CD4-positive, alpha-beta T cell treated with Interleukin-17A for 1 hour (primary cell): ENCODE results near the gene MPC1.
"Not testable (repeated sequence)": the region's sequence is repeated elsewhere in the genome, so short reads cannot be mapped to it uniquely, and the experiment has no call there.

Experiments used
- DNase-seq: peaks from one replicate; pipeline ENCODE4 v3.0.0-alpha.2; 2020

MPC1 gene

DNA sequence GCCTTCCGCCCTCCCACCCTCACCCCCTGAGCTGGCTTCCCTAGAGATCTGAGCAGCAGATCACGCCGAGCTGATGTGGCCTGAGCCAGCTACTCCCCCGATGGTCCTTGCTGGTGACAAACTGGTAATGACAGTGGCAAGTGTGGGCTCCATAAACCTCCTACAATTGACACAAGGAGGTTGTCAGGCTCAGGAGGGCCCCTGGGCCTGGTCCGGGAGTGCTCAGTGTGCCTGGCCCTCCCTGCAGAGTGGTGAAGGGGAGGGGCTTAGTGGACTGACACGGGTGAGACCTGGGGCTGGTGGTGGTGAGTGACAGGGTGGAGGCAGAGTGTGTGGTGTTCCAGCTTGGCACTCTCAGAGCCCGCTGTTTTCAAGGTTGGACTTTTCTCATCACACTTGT is 22.6 kb upstream of the MPC1 start:
- no peak for DNase-seq

DNA sequence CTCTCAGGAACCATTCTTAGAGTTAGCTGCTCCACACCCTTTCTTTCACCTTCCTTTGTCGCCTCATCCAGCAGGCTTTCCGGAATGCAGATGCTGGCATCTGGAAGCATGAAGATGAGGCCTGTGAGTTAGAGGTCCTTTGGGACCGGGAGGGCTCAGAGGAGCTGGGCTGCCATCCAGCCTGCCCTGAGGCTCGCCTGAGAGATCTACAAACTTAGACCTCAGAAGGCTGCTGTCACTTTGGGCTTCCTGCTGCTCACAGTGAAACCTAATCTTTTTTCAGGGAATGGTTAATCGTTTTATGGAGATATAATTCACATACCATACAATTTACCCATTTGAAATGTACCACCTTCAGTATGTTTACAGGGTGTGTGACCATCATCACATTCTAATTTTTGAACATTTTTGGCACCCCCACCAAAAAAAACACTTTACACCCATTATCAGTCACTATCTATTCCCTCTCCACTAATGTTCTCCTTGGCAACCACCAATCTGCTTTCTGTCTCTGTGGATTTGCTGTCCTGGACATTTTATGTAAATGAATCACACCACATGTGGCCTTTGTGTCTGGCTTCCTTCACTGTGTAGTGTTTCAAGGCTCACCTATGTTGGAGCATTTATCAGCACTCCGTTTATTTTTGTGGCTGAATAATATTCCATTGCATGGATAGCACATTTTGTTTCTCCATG is 20.0 kb upstream of the MPC1 start:
- no peak for DNase-seq

DNA sequence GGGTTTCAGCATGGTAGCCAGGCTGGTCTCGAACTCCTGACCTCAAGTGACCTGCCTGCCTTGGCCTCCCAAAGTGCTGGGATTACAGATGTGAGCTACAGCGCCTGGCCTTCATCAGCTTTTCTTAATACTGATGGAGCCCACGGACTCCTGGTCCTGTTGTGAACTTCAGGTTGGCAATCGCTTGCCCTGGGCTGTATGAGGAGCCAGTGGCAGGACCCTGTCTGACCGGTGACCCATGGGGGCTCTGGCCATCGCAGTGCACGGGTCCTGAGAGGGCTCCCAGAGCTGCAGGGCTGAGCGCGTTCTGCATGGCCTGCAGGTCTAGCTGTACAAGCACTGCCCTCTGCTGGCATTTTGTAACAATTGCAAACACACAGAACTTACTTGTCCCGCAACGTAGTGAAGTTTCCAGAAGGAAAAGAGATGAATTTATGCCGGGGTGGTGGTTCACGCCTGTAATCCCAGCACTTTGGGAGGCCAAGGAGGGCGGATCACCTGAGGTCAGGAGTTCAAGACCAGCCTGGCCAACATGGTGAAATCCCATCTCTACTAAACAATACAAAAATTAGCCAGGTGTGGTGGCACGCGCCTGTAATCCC is 18.0 kb upstream of the MPC1 start:
- peak; percentile 73 for DNase-seq

DNA sequence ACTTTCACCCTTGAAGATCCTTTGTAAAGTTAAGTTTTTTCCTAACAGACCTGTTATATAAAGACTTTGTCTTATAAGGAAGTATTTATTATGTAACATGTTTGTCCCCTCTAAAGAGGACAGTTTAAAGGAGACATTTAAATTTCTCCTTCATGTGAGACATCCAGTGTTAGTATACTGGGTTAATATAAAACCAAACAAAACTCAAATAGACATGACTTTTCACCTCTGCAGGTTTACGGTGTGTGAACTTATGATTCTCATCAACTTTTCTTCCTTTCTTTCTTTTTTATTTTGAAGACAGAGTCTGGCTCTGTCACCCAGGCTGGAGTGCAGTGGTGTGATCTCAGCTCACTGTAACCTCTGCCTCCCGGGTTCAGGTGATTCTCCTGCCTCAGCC is 17.4 kb upstream of the MPC1 start:
- no peak for DNase-seq

DNA sequence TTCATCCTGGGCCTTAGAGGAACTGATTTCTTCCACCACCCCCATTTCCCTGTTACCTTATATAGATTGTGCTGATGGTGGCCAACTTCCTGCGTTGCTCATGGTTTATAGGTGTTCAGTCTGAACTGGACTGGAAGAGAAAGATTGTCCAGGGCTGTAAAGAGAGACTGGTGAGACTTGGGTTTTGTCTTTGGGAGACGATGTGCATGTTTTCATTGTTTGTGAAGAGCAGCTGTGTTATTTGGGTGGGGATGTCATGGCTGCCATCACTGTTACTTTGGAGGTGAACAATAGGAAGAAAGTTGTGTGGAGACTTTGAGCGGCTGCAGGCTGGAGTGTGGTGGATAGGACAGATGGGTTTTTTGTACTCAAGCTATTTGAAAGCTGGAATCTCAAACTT is 15.6 kb upstream of the MPC1 start:
- DNase-seq: no peak

DNA sequence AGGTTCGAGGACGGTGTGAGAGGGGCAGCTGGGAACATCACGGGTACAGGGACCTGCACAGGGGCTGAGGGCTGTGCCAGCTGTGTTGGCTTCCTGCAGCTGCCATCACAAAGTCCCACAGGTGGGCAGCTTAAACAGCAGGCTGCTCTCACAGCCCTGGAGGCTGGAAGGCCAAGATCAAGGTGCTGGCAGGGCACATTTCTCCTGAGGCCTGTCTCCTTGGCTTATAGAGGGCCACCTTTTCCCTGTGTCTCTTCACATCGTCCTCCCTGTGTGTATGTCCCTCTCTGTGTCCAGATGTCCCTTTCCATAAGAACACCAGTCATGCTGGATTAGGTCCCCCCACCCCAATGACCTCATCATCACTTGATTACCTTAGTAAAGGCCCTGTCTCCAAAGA is 15.1 kb upstream of the MPC1 start:
- DNase-seq: no peak

DNA sequence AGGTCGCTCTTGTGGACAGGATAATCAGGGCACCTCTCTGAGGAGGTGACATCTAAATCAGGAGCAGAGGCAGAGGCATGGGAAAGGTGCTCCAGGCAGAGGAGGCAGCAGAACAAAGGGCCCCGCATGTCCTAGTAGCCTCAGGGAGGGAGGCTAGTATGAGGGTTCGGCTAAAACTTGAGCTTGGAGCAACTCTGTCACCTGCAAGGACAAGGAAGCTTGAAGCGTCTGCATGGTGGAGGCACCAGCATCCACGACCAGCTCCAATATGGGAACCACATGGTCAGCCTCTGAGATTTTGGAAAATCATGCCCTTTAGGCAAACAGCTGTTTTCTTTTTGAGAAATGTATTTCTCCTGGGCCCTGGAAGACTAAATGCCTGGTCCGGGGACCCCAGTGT is 13.0 kb upstream of the MPC1 start:
- DNase-seq: no peak

DNA sequence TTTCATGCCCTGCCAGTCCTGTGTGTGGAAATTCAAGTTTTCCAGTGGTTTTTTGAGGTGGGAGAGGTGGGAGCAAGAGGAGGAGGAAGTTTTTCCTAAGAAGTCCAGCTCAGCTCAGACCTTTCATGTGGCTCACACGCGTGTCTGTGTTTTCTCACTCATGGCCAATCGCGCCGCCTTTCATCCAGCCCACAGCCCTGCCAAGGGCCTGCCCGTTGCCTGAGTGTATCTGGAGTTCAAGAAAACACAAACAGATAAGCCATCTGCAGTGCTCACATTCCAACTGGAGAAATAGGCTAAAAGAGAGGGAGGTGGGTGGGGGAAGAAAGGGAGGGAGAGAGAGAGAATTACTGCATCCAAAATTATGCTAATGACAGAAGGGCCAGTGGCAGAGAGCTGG is 12.6 kb upstream of the MPC1 start:
- no peak for DNase-seq

DNA sequence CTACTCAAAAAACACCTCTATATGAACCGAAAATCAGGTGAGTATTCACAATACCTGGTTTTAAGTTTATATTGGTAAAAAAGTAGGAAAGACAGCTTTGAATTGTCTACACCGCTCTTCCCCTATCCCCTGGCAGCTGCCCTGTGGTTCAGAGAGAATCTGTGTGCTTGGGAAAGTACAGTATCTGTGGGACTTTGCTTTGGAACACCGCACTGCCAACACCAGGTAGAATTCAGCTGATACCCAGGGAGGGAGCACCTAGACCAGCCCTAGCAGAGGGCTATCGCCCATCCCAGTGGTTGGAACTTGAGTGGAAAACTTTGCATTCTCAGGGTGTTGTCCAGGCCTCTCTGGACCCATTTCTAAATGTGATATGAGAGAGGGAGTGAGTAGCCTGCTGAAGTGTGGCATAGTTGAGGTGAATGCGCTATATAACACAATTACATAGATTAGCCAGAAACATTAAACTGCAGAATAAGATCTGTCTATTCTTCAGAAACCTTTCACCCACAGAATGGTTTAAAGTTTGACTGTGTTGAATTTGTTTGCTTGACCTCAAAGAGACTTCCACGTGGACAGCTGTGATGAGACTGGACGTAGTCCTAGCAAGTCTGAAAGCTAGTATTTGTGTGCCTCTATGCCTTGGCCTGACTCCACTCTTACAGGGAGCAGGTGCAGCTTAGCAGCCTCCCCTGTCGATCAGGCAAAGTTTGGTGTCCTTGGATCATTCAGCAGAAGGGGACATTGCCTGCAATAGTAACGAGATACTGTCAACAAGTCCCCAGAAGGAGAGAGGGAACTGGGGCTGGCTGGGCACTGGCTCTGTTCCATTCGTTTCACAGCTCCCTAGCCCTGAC is 11.5 kb upstream of the MPC1 start:
- DNase-seq: no peak

DNA sequence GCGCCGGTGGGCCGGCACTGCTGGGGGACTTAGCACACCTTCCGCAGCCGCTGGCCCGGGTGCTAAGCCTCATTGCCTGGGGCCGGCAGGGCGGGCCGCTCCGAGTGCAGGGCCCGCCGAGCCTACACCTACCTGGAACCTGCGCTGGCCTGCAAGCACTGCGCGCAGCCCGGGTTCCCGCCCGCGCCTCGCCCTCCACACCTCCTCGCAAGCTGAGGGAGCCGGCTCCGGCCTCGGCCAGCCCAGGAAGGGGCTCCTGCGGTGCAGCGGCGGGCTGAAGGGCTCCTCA is 10.7 kb upstream of the MPC1 start:
- DNase-seq: no peak

DNA sequence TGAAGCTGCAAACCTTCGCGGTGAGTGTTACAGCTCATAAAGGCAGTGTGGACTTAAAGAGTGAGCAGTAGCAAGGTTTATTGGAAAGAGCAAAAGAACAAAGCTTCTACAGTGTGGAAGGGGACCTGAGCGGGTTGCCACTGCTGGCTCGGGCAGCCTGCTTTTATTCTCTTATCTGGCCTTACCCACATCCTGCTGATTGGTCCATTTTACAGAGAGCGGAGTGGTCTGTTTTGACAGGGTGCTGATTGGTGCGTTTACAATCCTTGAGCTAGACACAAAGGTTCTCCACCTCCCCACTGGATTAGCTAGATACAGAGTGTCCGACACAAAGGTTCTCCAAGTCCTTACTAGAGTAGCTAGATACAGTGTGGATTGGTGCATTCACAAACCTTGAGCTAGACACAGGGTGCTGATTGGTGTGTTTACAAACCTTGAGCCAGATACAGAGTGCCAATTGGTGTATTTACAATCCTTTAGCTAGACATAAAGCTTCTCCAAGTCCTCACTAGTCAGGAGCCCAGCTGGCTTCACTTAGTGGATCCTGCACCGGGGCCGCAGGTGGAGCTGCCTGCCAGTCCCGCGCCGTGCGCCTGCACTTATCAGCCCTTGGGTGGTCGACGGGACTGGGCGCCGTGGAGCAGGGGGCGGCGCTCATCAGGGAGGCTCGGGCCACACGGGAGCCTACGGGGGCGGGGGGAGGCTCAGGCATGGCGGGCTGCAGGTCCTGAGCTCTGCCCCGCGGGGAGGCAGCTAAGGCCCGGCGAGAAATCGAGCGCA is 10.2 kb upstream of the MPC1 start:
- not testable (repeated sequence) for DNase-seq

DNA sequence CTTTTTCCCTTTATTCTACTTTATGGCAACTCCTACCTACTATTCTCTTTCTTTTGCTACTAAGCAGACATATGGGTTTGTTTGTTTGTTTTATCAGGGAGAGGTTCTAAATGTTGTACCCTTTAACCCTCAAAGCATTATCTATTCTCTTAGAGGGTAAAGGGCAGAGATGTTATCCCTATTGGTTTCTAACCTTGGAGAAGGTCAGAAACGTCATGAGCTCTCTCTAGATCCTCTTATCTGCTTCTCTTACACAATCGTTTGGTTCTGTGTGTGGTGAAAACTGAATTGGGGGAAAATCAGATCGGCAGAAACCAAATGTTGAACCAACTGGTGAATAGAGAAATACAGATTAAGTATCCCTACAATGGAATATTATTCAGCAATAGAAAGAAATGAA is 6.4 kb upstream of the MPC1 start:
- DNase-seq: no peak

DNA sequence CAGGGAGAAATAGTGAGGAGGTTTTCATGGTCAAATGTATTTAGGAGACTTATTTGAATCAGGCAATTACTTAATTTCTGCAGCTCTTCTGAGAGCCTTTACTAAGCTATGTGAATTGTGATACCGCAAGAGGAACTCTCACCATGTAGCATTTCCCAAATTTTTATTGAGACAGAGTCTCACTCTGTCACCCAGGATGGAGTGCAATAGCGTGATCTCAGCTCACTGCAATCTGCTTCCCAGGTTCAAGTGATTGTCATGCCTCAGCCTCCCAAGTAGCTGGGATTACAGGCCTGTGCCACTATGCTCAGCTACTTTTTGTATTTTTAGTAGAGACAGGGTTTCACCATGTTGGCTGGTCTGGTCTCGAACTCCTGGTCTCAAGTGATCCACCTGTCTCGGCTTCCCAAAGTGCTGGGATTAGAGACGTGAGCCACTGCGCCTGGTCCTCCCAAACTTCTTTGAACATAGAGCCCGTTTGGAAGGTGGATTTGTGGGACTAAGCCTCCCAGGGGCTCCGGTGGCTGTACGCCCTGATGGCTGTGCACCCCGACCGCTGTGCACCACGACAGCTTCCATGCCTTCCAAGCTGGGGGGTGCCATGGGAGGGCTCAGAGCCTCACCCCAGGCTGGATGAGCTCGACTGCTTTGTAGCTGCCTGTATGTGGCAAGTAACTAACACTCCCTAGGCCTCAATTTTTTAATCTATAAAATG is 5.7 kb upstream of the MPC1 start:
- no peak for DNase-seq

DNA sequence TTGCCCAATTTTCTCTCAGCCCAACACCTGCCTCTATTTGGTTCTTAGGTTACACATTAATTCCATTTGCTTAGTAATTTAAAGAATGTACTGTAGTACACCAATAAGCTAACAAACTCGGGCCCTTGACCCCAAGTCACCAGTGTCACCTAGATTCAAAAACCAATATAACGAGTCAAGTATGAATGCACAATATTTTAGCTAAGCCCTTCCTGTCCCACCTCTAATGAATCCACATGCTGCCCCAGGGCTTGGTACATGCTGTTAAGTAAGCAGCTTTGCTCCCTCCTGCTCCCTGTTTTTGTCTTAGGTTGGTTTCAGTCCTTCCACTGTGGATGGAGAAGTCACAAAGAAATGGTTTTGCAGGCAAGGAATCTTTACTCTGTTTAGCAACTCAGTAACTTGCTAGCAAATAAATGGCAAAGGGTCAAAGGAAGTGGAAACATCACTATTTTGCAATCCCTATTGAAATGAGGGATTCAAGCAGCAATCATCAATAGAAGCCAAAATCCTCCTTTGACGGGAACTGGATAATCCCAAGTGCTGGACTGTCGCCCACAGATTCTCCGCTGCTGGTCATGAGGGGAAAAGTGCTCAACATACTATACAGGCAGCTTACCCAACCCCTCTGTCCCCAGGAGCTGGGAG is 5.0 kb upstream of the MPC1 start:
- no peak for DNase-seq

DNA sequence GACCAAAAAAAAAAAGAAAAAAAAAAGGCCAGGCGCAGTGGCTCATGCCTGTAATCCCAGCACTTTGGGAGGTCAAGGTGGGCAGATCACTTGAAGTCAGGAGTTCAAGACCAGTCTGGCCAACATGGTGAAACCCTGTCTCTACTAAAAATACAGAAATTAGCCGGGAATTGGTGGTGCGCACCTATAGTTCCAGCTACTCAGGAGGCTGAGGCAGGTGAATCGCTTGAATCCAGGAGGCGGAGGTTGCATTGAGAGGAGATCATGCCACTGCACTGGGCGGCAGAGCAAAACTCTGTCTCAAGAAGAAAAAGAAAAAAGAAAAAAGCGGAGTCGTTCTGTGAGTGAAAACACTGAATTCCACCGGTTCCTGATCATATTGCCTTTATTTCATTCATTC is 4.4 kb upstream of the MPC1 start:
- not testable (repeated sequence) for DNase-seq

DNA sequence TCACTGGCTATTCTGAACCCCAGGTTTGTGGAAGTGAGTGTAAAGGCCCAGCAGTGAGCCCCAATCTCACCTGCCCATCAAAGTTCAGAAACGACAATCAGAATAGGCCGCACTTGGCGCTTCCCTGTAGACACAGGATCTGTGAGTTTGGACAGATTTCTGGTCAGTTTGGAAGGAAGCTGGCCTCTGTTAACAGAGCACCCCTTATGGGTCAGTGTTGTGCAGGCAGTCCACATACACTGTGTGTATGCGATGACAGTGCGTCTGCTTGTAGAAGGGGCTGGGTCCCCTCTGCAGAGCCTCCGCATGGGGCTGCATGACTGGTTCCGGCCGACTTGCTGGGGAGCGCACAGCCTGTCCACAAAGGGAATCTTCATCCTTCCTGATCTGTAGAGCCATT is 3.4 kb upstream of the MPC1 start:
- no peak for DNase-seq

DNA sequence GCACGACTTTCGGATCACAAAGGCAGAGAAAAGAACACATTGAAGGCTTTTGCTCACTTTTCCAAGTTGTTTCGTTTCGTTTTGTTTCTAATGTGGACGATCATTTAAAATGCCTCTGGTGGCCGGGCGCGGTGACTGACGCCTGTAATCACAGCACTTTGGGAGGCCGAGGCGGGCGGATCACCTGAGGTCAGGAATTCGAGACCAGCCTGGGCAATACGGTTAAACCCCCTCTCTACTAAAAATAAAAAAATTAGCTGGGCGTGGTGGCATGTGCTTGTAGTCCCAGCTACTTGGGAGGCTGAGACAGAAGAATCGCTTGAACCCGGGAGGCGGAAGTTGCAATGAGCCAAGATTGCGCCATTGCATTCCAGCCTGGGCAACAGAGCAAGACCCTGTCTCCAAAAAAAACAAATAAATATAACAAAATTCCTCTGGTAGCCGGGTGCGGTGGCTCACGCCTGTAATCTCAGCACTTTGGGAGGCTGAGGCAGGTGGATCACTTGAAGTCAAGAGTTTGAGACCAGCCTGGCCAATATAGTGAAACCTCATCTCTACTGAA is 1.1 kb upstream of the MPC1 start:
- peak; percentile 43 for DNase-seq

DNA sequence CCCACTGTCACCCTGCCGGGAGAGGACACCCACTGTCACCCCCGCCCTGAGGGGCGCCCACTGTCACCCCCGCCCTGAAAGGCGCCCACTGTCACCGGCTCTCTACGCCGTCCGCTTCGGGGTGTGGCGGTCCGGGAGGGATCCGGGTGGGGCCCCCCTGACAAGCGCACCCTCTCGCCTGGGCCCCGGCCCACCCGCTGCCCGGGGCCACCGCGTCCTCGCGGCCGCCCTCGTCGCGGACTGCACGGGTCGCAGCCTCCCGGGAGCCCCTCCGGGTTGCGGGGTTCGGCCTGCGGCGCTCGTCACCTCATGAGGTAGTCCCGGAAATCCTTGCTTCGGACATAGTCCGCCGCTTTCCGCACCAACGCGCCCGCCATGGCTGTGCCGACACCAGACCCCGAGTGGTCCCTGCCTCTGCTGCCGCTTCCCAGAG is 224 bp downstream of the MPC1 start:
- no peak for DNase-seq

DNA sequence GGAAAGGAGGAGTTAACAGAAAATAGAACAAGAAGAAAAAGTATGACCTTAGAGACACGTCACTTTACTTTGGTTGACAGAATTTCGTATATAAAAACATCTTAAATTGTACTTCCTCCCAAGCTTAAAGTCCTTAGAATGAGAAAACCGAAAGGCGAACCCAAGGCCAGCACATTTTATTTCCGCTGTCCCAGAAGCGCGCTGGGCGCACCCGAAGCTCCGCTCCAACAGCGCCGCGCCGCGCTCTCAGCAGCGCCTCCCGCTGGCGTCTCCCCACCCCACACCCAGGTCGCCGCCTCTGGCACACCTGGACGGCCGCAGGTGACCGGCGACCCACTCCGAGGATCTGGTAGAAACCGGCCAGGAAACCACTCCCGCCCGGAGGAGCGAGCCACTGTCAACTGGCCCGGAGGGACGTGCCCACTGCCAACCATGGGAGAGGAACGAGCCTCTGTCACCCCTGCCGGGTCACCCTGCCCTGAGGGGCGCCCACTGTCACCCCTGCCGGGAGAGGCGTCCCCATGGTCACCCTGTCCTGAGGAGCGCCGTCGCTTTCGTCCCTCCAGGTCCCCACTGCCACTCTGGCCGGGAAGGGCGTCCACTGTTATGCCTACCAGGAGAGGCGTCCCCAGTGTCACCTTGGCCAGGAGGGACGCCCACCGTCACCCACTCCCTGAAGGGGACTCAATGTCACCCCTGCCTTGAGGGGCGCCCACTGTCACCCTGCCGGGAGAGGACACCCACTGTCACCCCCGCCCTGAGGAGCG is 824 bp downstream of the MPC1 start:
- DNase-seq: peak; percentile 70

DNA sequence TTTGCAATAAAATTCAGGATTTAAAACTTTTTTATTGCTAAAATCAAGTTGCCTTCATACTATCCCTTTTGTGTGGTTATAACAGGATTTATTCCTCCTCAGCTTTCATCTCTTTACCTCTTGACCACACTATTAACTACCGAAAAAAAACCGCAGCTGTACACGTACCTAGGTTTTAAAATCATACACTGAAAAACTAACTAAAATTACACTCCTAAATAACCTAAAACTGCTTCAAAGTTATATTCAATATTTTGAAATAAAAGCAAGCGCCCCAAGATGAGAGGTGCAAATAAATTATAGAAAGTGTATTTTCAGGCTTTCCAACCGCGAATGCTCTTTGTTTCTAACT is 1.4 kb downstream of the MPC1 start:
- DNase-seq: no peak

DNA sequence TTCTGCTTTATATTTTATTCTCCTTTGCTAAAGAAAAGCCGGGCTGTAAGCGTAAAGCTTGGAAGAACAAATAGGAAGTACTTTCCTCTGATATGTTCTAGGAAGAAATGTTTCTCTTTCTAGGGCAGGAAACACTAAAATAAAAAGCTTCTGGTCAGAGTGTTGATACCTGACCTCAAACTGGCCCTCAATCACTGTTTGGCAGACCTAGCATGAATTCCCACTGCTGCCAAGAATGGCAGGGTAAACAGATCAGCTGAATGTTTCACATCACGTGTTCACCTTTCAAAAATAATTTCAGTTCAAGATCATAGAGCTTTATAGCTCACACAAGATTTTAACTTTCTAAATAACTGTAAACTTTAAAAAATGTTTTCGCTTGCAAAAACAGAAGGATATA is 2.9 kb downstream of the MPC1 start:
- no peak for DNase-seq
